Lung (tissue), 12 donors: ENCODE data around the gene TLX2. TPM values are rescaled to one million over a fixed set of nuclear protein-coding genes. Genes with fewer than 3 reads are reported as not detected.
A peak's percentile ranks its signal among the peaks of the same experiment; 100 is the strongest.
"Not testable (repeated sequence)": the region's sequence is repeated elsewhere in the genome, so short reads cannot be mapped to it uniquely, and the experiment has no call there.

Experiments
- ATAC-seq: fragments of 200-7000 bp; cut with Tn5 transposase; one replicate; pipeline ENCODE4 v1.9.1; 2020; ENCODE audit warnings: moderate number of reproducible peaks; ENCODE audit not compliant: insufficient read depth, low FRiP score
- DNase-seq, 3 donors: peaks; one replicate each; pipeline ENCODE4 v3.0.0-alpha.2; 2013 to 2017
- H3K27ac ChIP-seq, 2 donors: one replicate each; pipeline ENCODE4 v1.5.1; 2013; ENCODE audit warnings: mild to moderate bottlenecking in 2 of 2, moderate library complexity in 2 of 2, control low read depth in 1 of 2, inconsistent platforms in 1 of 2, low read depth in 1 of 2, low read length in 1 of 2
- H3K27me3 ChIP-seq, 3 donors: one replicate each; pipeline ENCODE4 v1.5.1; 2013; ENCODE audit warnings: low read length in 2 of 3; ENCODE audit not compliant: control insufficient read depth in 3 of 3, insufficient read depth in 3 of 3
- H3K36me3 ChIP-seq, 4 donors: one replicate each; pipeline ENCODE4 v1.5.1; 2013; ENCODE audit warnings: low read length in 4 of 4, mild to moderate bottlenecking in 1 of 4, moderate library complexity in 1 of 4; ENCODE audit not compliant: control insufficient read depth in 4 of 4, insufficient read depth in 4 of 4
- H3K4me1 ChIP-seq, 5 donors: one replicate each; pipeline ENCODE4 v1.5.1; 2013; ENCODE audit warnings: low read length in 5 of 5, mild to moderate bottlenecking in 2 of 5, moderate library complexity in 1 of 5; ENCODE audit not compliant: control insufficient read depth in 5 of 5, insufficient read depth in 5 of 5
- H3K4me3 ChIP-seq: one replicate; pipeline ENCODE4 v1.5.1; 2013; ENCODE audit warnings: mild to moderate bottlenecking, control low read depth, moderate library complexity
- H3K9ac ChIP-seq, 2 donors: one replicate each; pipeline ENCODE4 v1.5.1; 2013; ENCODE audit warnings: low read length in 2 of 2, control low read depth in 1 of 2; ENCODE audit not compliant: insufficient read depth in 1 of 2
- H3K9me3 ChIP-seq, 4 donors: one replicate each; pipeline ENCODE4 v1.5.1; 2013; ENCODE audit warnings: low read length in 3 of 4, mild to moderate bottlenecking in 1 of 4, moderate library complexity in 1 of 4; ENCODE audit not compliant: control insufficient read depth in 4 of 4, insufficient read depth in 3 of 4
- CTCF ChIP-seq: IDR thresholded peaks from 2 replicates; pipeline ENCODE4 v1.5.1; 2012; ENCODE audit warnings: mild to moderate bottlenecking; ENCODE audit errors: control extremely low read depth, extremely low read depth
- WGBS, 2 donors: extraction: QIAGEN DNeasy Blood & Tissue Kit; methylation state at CpG; one replicate each; pipeline ENCODE4 v1.1.7; 2013; 5-methylcytosine and 5-hydroxymethylcytosine counted together
- polyA plus RNA-seq, 2 donors: library from polyadenylated mRNA; stranded (reverse); fragments of 200-250 nt; gene quantifications; one replicate each; pipeline ENCODE4 v1.2.1, GENCODE V29; 2013
- total RNA-seq, 2 donors: library from RNA; depleted of rRNA in 1 of 2; stranded (reverse); fragments of >200 nt in 1 of 2; gene quantifications; one replicate each; pipeline ENCODE4 v1.2.1, GENCODE V29; 2014 to 2021
- donor health status: control.
- donor health status: control.
- donor health status: Bipolar disorder and iron deficiency.
- donor health status: healthy.
- donor health status: DM: yes; HTN: yes; CAD: no.

The TLX2 gene
- total and polyA plus RNA-seq, 4 donors, result 0.03 TPM; not detected in 3

GRCh38 chr2:74482801-74483674, 31.2 kb upstream of the TLX2 start, which contains the start of the genes CCDC142 and TTC31:
Gene CCDC142, minus strand, starts transcription at chr2:74482998. Its CDS starts 161 bp downstream, at chr2:74482837.
Gene TTC31, plus strand, starts transcription at chr2:74483081. Its CDS starts 15 bp downstream, at chr2:74483096.
- peak; percentile 97 for ATAC-seq
- peaks cover 0 to 28% (median 8%) of the 10 kb centered on the region in 4 donors for H3K36me3 ChIP-seq

GRCh38 chr2:74483675-74484164, 30.5 kb upstream of the TLX2 start:
- not testable (repeated sequence) for H3K27me3 ChIP-seq, ATAC-seq, H3K9me3 ChIP-seq, H3K27ac ChIP-seq, DNase-seq
- Histone ChIP-seq H3K36me3 (peaks cover 0 to 30% (median 8%) of the 10 kb centered on the region in 4 donors), H3K4me3 (peak overlapping the region; percentile 65), H3K9ac (peak overlapping the region in 1 of 2 donors; percentile 89), H3K4me1 (peaks cover 3 to 19% (median 8%) of the 10 kb centered on the region in 5 donors)
- WGBS, 2 donors, result 82 to 85% methylated on average over 19 of the region's 19 CpGs

More at GRCh38 chr2:74482801-74483674, 31.2 kb upstream of the TLX2 start, which contains the start of the genes CCDC142 and TTC31:
- H3K27ac ChIP-seq, result peak within 1 kb of the TSS; percentile 86 to 90
- no peaks in the 10 kb centered on the region for H3K9me3 ChIP-seq
- peak; percentile 96 to 98 (median 98) for DNase-seq
- peak within 1 kb of the TSS; percentile 68 to 89 for H3K9ac ChIP-seq
- no peaks in the 10 kb centered on the region for H3K27me3 ChIP-seq
- peak; percentile 88 for TF ChIP-seq CTCF
- H3K4me1 ChIP-seq, result peaks cover 3 to 19% (median 8%) of the 10 kb centered on the region in 5 donors
- 0 to 1% methylated on average over 48 to 50 of the region's 50 CpGs for whole genome bisulfite sequencing, 2 donors
- peak within 1 kb of the TSS; percentile 86 for H3K4me3 ChIP-seq

GRCh38 chr2:74486141-74486540, 28.1 kb upstream of the TLX2 start:
- Histone ChIP-seq H3K9ac (no peak overlapping the region), H3K27ac (no peak overlapping the region), H3K36me3 (peaks cover 9 to 37% (median 15%) of the 10 kb centered on the region in 4 donors), H3K4me3 (no peak overlapping the region), H3K4me1 (peaks cover 3 to 13% (median 6%) of the 10 kb centered on the region in 5 donors), H3K9me3 (no peaks in the 10 kb centered on the region), H3K27me3 (no peaks in the 10 kb centered on the region)
- 95 to 96% methylated on average over 2 of the region's 2 CpGs for WGBS, 2 donors
- ATAC-seq (no peak), DNase-seq (no peak)
- TF ChIP-seq CTCF, result no peak
